Measurements from ENCODE around the gene HNRNPH1.

DNA sequence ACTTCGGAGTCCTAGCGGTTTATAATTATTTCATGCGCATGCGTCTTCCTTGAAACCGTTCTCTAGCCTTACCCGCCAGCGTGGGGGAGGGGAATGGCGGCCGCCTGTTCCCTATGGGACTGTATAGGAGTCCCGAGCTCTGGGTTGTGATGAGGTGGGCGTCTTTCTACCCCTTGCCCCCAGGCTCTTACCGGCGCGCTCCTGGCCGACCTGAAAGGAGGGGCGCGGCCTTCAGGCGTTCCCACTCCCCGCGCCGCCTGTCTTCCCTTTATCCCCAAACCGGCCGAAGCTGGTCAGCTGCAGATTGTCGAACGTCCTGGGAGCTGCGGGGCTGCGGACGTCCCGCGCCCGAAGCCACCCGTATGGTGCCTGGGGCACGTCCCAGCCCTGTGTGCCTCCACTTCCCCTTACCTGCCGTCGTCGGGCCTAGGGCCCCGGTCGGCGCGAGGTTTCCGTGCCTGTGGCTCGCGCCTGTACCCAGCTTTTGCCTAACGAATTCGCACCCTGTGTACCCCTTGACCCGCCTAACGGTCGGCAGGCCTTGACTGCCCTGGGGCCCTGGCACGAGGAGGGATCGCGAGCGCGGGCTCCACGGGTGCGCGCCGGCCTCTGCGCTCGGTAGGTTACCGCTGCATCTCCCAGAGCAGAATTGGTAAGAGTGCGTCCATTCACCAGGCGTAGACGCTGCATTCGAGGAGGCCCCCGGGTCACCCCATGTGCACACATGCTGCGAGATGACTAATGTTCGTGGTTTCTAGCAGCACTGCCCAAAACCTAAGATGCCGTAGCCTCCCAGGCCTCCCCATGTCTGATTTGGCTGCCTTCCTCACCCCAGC is 653 bp upstream of the HNRNPH1 start:
- TF ChIP-seq, protein P1, sequence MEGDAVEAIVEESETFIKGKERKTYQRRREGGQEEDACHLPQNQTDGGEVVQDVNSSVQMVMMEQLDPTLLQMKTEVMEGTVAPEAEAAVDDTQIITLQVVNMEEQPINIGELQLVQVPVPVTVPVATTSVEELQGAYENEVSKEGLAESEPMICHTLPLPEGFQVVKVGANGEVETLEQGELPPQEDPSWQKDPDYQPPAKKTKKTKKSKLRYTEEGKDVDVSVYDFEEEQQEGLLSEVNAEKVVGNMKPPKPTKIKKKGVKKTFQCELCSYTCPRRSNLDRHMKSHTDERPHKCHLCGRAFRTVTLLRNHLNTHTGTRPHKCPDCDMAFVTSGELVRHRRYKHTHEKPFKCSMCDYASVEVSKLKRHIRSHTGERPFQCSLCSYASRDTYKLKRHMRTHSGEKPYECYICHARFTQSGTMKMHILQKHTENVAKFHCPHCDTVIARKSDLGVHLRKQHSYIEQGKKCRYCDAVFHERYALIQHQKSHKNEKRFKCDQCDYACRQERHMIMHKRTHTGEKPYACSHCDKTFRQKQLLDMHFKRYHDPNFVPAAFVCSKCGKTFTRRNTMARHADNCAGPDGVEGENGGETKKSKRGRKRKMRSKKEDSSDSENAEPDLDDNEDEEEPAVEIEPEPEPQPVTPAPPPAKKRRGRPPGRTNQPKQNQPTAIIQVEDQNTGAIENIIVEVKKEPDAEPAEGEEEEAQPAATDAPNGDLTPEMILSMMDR (IDR thresholded peaks at IDR 0.05), result no peak
- TF ChIP-seq EZH2 (IDR thresholded peaks at IDR 0.05), result no peak

All from neural progenitor cell (in vitro differentiated cells).